ENCODE measurements around the gene ERVW-1.

The ERVW-1 gene

GRCh38 chr7:92423710-92424131 lies 54.0 kb downstream of the ERVW-1 start:
- no peak for DNase-seq

- DNase-seq = no peak
Observed at GRCh38 chr7:92422926-92423325, 54.8 kb downstream of the ERVW-1 start.

- DNase-seq = peak; percentile 78 to 93 (median 91)
Observed at GRCh38 chr7:92421676-92422435, 55.9 kb downstream of the ERVW-1 start.

Data from NCI-H1417 (cell line).